Measurements from ENCODE around the gene SLFN12L.

DNA sequence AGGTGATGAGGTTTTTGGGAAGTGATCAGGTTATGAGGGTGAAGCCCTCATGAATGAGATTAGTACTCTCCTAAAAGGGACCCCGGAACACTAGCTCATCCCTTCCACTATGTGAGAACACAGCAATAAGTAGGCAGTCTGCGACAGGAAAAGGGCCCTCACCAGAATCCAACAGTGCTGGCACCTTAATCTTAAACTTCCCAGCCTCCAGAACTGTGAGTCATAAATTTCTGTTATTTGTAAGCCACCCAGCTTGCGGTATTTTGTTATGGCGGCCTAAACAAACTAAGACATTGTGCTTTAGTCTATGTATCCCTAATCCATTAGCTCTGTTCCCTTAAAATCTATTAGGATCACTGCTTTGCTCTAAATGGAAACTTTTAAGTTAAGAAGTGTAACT is 113.7 kb downstream of the SLFN12L start:
- TF ChIP-seq, protein P1, sequence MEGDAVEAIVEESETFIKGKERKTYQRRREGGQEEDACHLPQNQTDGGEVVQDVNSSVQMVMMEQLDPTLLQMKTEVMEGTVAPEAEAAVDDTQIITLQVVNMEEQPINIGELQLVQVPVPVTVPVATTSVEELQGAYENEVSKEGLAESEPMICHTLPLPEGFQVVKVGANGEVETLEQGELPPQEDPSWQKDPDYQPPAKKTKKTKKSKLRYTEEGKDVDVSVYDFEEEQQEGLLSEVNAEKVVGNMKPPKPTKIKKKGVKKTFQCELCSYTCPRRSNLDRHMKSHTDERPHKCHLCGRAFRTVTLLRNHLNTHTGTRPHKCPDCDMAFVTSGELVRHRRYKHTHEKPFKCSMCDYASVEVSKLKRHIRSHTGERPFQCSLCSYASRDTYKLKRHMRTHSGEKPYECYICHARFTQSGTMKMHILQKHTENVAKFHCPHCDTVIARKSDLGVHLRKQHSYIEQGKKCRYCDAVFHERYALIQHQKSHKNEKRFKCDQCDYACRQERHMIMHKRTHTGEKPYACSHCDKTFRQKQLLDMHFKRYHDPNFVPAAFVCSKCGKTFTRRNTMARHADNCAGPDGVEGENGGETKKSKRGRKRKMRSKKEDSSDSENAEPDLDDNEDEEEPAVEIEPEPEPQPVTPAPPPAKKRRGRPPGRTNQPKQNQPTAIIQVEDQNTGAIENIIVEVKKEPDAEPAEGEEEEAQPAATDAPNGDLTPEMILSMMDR (IDR thresholded peaks at IDR 0.05): no peak
- TF ChIP-seq JUN (CRISPR knock-in tag; IDR thresholded peaks at IDR 0.05): no peak
- no peak for TF ChIP-seq ARID4B (CRISPR knock-in tag; IDR thresholded peaks at IDR 0.05; ENCODE audit: borderline replicate concordance)
- no peak for TF ChIP-seq ZSCAN18 (CRISPR knock-in tag; IDR thresholded peaks at IDR 0.05)
- TF ChIP-seq NR3C1 (CRISPR knock-in tag; conservative IDR thresholded peaks at IDR 0.05; ENCODE audit: low read depth): no peak
- no peak for TF ChIP-seq ETV6 (CRISPR knock-in tag; IDR thresholded peaks at IDR 0.05)

Measured in WTC11 (cell line).